Upper lobe of right lung (tissue), 1 donor: ENCODE results near the gene LUZP2. TPM values are rescaled to one million over a fixed set of nuclear protein-coding genes. Genes with fewer than 3 reads are reported as not detected.

Experiments
- ATAC-seq: fragments of 200-7000 bp; cut with Tn5 transposase; one replicate; pipeline ENCODE4 v1.9.1; 2020; ENCODE audit warnings: mild to moderate bottlenecking, moderate library complexity
- DNase-seq: peaks from one replicate; pipeline ENCODE4 v3.0.0-alpha.2; 2020
- H3K27ac ChIP-seq: fragments of 200-600 bp; one replicate; pipeline ENCODE4 v1.8.0; 2022
- H3K27me3 ChIP-seq: fragments of 200-600 bp; one replicate; pipeline ENCODE4 v1.8.0; 2022; ENCODE audit warnings: mild to moderate bottlenecking
- H3K36me3 ChIP-seq: fragments of 200-600 bp; one replicate; pipeline ENCODE4 v1.8.0; 2022
- H3K4me1 ChIP-seq: fragments of 200-600 bp; one replicate; pipeline ENCODE4 v1.8.0; 2022
- H3K4me3 ChIP-seq: fragments of 200-600 bp; one replicate; pipeline ENCODE4 v1.8.0; 2022; ENCODE audit warnings: mild to moderate bottlenecking
- H3K9me3 ChIP-seq: fragments of 200-600 bp; one replicate; pipeline ENCODE4 v1.8.0; 2022
- intact Hi-C: fragments of 100-400 bp; cut with DNase I; formaldehyde crosslinking; loops from one replicate; pipeline ENCODE4 v1.11.0; 2022
- total RNA-seq: library from RNA; stranded (reverse); fragmentation: NEBNext Ultra II Directional; extraction: Animal tissue kit (Norgen Biotek cat#: 25700); gene quantifications from one replicate; pipeline ENCODE4 v1.2.1, GENCODE V29; 2021
- TF ChIP-seq, protein P1 (sequence below): fragments of 200-600 bp; IDR thresholded peaks from one replicate; pipeline ENCODE4 v1.8.0; 2022; ENCODE audit warnings: antibody characterized with exemption
- donor health status: DM: no; HTN: yes; CAD: no; lungs with severe emphysema.

The LUZP2 gene
- total RNA-seq, 1 donor from 2014 or later: 0.23 TPM

DNA sequence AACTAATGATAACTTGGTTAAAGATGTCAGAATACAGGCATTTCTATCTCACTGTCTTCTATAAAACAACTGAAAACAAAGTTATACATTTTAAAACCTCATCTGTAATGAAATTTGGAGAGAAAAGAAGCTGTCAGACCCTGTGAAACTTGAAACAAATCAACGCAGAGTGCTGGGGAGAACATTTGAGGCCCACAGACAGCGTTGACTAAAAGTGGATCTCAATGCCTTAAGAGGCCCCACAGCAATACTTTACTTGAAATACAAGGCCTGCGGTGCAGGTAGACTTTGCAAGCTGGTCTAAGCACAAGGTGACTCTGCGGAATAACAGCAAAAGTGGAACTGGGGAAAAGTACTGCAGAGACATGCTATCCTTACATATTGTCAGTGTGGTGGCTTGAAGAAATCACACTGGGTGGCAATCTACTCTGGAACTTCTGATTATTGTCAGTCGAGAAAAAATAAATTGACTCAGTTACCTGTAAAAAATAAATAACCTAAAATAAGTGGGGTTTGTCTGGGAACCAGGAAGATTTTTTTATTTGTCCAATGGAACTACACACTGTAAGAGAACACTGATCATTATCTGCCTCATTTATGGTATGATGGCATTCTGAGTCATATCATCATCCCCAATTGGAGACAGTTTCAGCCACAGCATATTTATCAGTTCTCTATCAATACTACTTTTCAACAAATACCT, 138.9 kb downstream of the LUZP2 start:
- H3K36me3 ChIP-seq: no peaks in the 10 kb centered on the region
- no peak for ATAC-seq
- H3K27me3 ChIP-seq: no peaks in the 10 kb centered on the region
- intact Hi-C loops: no loop called here
- no peaks in the 10 kb centered on the region for H3K4me1 ChIP-seq
- H3K4me3 ChIP-seq: no peak overlapping the region
- DNase-seq: no peak
- no peak overlapping the region for H3K27ac ChIP-seq
- TF ChIP-seq, protein P1, sequence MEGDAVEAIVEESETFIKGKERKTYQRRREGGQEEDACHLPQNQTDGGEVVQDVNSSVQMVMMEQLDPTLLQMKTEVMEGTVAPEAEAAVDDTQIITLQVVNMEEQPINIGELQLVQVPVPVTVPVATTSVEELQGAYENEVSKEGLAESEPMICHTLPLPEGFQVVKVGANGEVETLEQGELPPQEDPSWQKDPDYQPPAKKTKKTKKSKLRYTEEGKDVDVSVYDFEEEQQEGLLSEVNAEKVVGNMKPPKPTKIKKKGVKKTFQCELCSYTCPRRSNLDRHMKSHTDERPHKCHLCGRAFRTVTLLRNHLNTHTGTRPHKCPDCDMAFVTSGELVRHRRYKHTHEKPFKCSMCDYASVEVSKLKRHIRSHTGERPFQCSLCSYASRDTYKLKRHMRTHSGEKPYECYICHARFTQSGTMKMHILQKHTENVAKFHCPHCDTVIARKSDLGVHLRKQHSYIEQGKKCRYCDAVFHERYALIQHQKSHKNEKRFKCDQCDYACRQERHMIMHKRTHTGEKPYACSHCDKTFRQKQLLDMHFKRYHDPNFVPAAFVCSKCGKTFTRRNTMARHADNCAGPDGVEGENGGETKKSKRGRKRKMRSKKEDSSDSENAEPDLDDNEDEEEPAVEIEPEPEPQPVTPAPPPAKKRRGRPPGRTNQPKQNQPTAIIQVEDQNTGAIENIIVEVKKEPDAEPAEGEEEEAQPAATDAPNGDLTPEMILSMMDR: no peak
- no peaks in the 10 kb centered on the region for H3K9me3 ChIP-seq

DNA sequence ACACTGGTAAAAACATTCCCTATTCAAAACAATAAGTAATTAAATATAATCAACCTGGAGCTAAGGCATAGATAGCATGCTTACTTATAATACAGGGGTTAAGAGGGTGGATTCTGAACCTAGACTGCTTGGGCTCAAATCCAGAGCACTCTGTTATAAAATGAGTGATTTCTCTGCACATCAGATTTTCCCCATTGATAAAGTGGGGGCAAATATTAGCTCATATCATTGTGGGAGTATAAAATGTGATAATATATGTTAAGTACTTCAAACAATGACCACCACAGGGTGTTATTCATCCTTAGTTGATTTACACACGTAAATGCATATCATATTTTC, 139.4 kb downstream of the LUZP2 start:
- Histone ChIP-seq H3K36me3 (no peaks in the 10 kb centered on the region), H3K9me3 (no peaks in the 10 kb centered on the region), H3K4me3 (no peak overlapping the region), H3K27ac (no peak overlapping the region), H3K27me3 (no peaks in the 10 kb centered on the region), H3K4me1 (no peaks in the 10 kb centered on the region)
- intact Hi-C loops: no loop called here
- no peak for DNase-seq
- TF ChIP-seq, protein P1: no peak
- ATAC-seq: no peak

GRCh38 chr11:24637520-24637919, 140.7 kb downstream of the LUZP2 start:
- intact Hi-C loops: no loop called here

DNA sequence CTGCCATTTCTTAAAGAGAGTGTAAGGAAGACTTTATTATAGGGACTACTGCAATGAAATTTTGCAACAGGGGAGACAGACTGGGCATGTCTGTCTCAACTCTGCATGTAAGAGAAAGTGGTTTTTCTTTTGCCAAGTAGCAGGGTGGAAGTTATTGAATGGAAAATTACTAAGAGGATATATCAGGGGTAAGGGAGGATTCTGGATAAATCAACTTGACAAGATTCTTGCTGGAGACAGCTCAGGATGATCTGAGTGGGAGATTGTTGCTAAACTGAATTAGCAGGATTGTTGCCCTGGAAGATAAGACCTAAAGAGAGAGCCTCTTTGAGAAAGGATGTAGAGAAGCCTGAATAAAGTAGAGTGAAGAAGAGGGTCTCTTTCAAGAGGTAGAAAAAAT, 145.8 kb downstream of the LUZP2 start:
- ATAC-seq (no peak), DNase-seq (no peak)
- Histone ChIP-seq H3K27ac (no peak overlapping the region), H3K9me3 (no peaks in the 10 kb centered on the region), H3K27me3 (no peaks in the 10 kb centered on the region), H3K4me1 (no peaks in the 10 kb centered on the region), H3K4me3 (no peak overlapping the region), H3K36me3 (no peaks in the 10 kb centered on the region)
- TF ChIP-seq, protein P1: no peak
- intact Hi-C loops: no loop called here

More at GRCh38 chr11:24637520-24637919, 140.7 kb downstream of the LUZP2 start:
- TF ChIP-seq, protein P1: no peak
- ATAC-seq (no peak), DNase-seq (no peak)
- Histone ChIP-seq H3K4me1 (no peaks in the 10 kb centered on the region), H3K27me3 (no peaks in the 10 kb centered on the region), H3K9me3 (no peaks in the 10 kb centered on the region), H3K4me3 (no peak overlapping the region), H3K36me3 (no peaks in the 10 kb centered on the region), H3K27ac (no peak overlapping the region)

DNA sequence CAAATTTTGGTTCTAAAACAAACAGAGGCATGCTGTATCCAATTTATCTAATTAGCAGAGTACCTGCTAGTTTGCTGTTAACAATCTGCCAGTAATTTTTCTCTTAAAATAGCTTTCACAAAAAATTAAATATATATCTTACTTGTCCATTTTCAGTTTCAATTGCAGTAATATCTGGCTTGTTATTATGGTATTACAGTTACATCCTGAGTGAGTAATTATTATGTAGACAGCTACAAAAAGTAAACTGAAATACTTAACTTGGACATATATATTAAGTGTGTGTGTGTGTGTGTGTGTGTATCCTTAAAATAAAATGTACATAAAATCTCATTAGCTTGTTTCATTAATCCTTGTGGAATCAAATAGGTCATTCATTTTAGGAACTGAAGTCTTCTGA, 148.7 kb downstream of the LUZP2 start:
- no peaks in the 10 kb centered on the region for H3K4me1 ChIP-seq
- intact Hi-C loops: no loop called here
- no peak for ATAC-seq
- no peaks in the 10 kb centered on the region for H3K36me3 ChIP-seq
- no peaks in the 10 kb centered on the region for H3K9me3 ChIP-seq
- no peak for DNase-seq
- no peak overlapping the region for H3K27ac ChIP-seq
- no peaks in the 10 kb centered on the region for H3K27me3 ChIP-seq
- H3K4me3 ChIP-seq: no peak overlapping the region
- TF ChIP-seq, protein P1: no peak

- Histone ChIP-seq H3K4me1 (no peaks in the 10 kb centered on the region), H3K27ac (no peak overlapping the region), H3K4me3 (no peak overlapping the region), H3K36me3 (no peaks in the 10 kb centered on the region), H3K27me3 (no peaks in the 10 kb centered on the region), H3K9me3 (no peaks in the 10 kb centered on the region)
- ATAC-seq (no peak), DNase-seq (no peak)
- TF ChIP-seq, protein P1: no peak
- intact Hi-C loops: no loop called here
Measured at GRCh38 chr11:24651873-24652272, 155.0 kb downstream of the LUZP2 start.
